Islet of Langerhans (tissue), 1 donor: ENCODE results near the gene ZNF419.

Experiments used
- FAIRE-seq: peaks from one replicate; lab custom pipeline; 2011; peaks lifted over from hg19 to GRCh38; lab: Jason Lieb, UNC

The ZNF419 gene

DNA sequence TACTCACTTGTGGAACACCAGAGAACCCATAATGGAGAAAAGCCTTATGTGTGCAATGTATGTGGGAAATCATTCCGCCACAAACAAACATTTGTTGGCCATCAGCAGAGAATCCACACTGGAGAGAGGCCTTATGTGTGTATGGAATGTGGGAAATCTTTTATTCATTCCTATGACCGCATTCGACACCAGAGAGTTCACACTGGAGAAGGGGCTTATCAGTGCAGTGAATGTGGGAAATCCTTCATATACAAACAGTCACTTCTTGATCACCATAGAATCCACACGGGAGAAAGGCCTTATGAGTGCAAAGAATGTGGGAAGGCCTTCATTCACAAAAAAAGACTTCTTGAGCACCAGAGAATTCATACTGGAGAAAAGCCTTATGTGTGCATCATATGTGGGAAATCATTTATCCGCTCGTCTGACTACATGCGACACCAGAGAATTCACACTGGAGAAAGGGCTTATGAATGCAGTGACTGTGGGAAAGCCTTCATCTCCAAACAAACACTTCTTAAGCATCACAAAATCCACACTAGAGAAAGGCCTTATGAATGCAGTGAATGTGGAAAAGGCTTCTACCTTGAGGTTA lies 50.5 kb downstream of the ZNF419 start:
- no peak for FAIRE-seq
